T-helper 1 cell treated with Interleukin-12 subunit alpha and Interleukin-12 subunit beta and Interleukin-4 antibody, amounts not matched to agents 30 ng/mL and 1 ng/mL, for 36 hours (primary cell): Measurements from ENCODE around the gene SCYGR5. TPM values are rescaled to one million over a fixed set of nuclear protein-coding genes. Genes with fewer than 3 reads are reported as not detected.
"Not testable (repeated sequence)": the region's sequence is repeated elsewhere in the genome, so short reads cannot be mapped to it uniquely, and the experiment has no call there.

Experiments
- intact Hi-C: fragments of 100-400 bp; cut with micrococcal nuclease; formaldehyde crosslinking; loops from one replicate; pipeline ENCODE4 v1.15.1; 2024
- total RNA-seq: library from RNA; stranded (reverse); gene quantifications from 2 replicates; pipeline ENCODE4 v1.2.3, GENCODE V29; 2022

Gene SCYGR5
- total RNA-seq, 1 donor from 2014 or later = not detected

- intact Hi-C loops = no loop called here
Measured at GRCh38 chr2:227671170-227671905, 4.7 kb downstream of the SCYGR5 start.

- intact Hi-C loops = not testable (repeated sequence)
Measured at GRCh38 chr2:227673620-227674019, 7.0 kb downstream of the SCYGR5 start.

DNA sequence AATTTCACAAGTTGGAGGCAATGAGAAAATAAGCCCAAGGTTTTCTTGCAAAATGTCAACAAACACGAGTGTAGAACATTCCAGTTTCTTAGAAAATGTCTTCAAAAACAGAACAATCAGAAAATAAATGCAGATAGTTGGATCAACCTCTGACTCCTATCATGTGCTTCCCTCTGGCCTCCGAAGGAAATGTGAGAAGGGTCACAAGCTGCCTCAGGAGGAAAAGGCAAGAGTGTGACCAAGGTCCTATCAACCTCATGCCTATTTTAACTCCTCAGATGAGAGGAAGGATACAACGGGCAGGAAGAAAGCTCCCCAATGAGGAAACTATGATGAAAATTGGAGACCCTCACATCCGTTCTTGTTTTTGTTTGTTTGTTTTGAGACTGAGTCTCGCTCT is 7.9 kb downstream of the SCYGR5 start:
- intact Hi-C loops = no loop called here

- intact Hi-C loops = no loop called here
Measured at GRCh38 chr2:227677928-227678327, 11.3 kb downstream of the SCYGR5 start.

GRCh38 chr2:227684258-227684657 is 17.7 kb downstream of the SCYGR5 start:
- intact Hi-C loops = no loop called here

DNA sequence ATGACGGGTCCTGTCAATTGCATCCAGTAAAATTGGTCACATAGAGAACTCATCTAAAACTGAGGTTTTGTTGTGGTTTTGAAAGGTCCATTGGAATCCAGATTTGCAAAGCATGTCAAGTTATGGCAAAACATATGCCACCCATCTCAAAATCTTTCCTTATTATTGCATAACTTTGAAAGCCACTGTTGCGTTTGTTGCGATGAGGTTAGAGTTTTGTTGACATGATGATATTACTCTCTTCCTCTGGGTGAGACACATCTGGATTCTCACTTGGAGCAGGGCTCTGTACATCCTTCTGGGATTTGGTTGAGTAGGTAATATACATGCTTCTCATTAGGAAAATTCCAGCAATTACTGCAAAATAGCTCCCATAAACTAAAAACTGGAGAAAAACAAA is 20.6 kb downstream of the SCYGR5 start:
- intact Hi-C loops = no loop called here

DNA sequence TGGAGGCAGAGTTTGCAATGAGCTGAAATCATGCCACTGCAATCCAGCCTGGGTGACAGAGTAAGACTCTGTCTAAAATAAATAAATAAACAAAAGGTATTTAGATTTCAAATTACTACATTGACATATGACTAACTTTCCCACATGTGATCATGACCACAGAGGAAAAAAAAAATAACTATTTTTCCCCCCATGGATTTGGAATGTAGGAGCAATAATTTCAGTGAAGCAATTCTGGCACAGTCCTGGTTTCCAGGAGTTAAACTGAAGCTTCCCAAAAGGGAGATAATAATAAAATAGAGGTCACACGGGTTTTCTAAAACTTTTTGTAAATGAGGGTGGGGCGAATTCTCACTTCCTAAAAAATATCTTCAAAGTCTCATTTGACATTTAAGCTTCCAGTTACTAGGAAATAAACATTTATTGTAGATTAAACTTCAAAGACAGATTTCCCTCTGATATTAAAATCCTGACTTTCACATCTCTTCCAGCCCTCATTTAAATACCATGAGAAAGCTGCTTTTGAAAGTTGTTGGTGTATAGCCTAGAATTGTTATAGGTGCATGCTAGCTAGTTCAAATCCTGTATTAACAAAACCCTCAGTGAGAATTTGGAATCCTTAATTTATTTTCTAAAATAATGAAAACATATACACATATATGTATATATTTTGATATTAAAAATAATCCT is 30.5 kb downstream of the SCYGR5 start:
- intact Hi-C loops = no loop called here

DNA sequence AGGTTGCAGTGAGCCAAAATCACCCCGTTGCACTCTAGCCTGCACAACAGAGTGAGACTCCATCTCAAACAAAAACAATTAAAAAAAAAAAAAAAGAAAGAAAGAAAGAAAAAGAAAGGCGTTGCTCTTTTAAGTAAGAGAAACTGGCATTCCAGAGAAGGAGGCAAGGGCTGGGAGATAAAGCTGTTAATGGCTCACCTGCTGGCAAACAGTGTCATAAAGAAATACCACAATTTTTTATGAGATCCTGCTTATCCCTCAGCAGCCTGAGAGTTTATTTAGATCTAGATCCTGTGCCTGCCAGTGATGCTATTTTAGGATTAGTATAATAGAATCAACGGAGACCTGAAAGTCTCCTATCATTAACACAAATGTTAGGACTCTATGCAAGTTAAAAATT is 35.0 kb downstream of the SCYGR5 start:
- intact Hi-C loops = no loop called here

GRCh38 chr2:227703280-227703732 is 36.7 kb downstream of the SCYGR5 start:
- intact Hi-C loops = no loop called here

DNA sequence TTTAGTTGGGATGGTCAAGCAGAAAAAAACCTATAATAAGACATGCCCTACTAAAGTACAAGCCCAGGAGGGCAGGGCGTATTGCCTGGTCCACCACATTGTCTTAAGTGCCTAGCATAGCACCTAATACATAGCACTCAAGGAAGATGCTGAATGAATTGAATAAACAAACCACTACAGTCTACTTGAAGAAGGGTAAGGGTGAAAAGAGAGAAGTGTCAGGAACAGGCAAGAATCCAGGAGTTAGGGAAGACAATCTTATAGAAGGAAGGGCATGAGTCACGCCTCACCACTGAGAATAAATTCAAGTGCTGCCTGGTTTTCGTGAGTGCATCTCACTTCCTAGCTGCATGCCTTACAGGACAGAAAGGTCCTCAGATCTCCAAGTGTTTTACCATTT is 37.4 kb downstream of the SCYGR5 start:
- intact Hi-C loops = no loop called here

DNA sequence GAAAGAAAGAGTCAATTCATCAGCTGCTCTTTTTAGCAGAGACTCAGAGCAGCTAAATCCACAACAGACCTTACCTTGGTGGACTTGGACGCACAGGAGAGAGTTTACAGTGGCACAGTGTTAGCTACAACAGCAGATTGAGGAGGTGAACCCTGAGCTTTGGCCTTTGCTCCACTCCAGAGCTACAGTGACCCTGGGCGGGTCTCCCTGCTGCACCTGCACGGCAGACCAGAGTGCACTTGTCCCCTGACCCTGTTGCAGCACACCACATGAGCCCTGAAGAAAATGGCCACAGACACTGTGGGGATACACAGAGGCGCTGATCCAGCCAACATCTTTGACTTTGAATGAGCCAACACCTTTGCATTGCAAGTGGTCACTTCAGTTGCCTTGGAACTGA is 40.3 kb downstream of the SCYGR5 start:
- intact Hi-C loops = no loop called here

GRCh38 chr2:227707390-227707789 is 40.8 kb downstream of the SCYGR5 start:
- intact Hi-C loops = no loop called here

- intact Hi-C loops = no loop called here
Measured at GRCh38 chr2:227710986-227711385, 44.4 kb downstream of the SCYGR5 start.

DNA sequence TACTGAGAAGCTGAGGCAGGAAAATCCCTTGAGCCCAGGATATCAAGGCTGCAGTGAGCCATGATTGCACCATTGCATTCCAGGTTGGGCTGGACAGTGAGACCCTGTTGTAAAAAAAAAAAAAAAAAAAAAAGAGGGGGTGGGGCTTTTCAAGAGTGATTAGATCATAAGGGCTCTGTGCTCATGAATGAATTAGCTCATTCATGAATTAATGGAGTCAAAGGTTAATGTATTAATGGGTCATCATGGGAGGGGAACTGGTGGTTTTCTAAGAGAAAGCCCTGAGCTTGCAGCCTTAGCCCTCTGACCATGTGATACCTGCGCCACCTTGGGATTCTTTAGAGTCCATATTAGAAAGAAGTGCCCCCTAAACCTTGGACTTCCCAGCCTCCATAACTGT is 46.7 kb downstream of the SCYGR5 start:
- intact Hi-C loops = no loop called here

DNA sequence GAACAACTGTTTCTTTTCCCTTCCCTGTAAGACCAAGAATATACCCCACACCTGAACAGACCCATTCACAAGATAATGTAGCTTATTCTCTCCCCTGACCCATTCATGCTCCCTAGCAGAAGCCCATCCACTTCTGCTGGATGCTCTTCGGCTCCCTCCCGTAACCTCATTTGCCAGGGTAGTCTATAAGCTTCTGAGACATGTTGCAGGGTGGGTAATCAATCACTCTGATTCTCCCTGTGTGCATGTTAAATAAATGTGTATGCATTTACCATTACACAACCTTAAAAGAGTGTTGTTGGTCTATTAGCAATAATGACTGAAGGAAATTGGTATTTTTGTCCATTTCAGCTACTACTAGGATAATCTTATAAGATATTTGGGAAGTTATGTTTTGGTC is 49.9 kb downstream of the SCYGR5 start:
- intact Hi-C loops = no loop called here

Other genes with a start within 250 kb of the SCYGR5 start
- 74.0 and 76.4 TPM in 2 replicates for gene AGFG1, start 194.6 kb upstream of the SCYGR5 start, total RNA-seq
- gene SCYGR2, start 67.9 kb upstream of the SCYGR5 start, total RNA-seq = not detected in 2 replicates
- gene SCYGR3, start 52.0 kb upstream of the SCYGR5 start, total RNA-seq = not detected in 2 replicates
- gene SCYGR4, start 49.3 kb upstream of the SCYGR5 start, total RNA-seq = not detected in 2 replicates
- not detected in 2 replicates for gene SLC19A3, start 51.2 kb downstream of the SCYGR5 start, total RNA-seq
- not detected in 2 replicates for gene SCYGR6, start 58.0 kb downstream of the SCYGR5 start, total RNA-seq
- not detected in 2 replicates for gene SCYGR7, start 61.5 kb downstream of the SCYGR5 start, total RNA-seq
- gene SCYGR8, start 79.1 kb downstream of the SCYGR5 start, total RNA-seq = not detected in 2 replicates
- 0.27 TPM in 1 of 2 replicates, not detected in the other for gene CCL20, start 147.0 kb downstream of the SCYGR5 start, total RNA-seq
- not detected in 2 replicates for gene DAW1, start 204.8 kb downstream of the SCYGR5 start, total RNA-seq